Endodermal cell (in vitro differentiated cells): ENCODE results near the gene ACVRL1. TPM values are rescaled to one million over a fixed set of nuclear protein-coding genes. Genes with fewer than 3 reads are reported as not detected.

Experiments used
- DNase-seq: peaks from one replicate; pipeline ENCODE4 v3.0.0-alpha.2; 2017
- H3K27ac ChIP-seq: 2 replicates; pipeline ENCODE4 v1.5.1; 2013; ENCODE audit warnings: mild to moderate bottlenecking, low read depth, low read length, moderate library complexity
- H3K27me3 ChIP-seq: 2 replicates; pipeline ENCODE4 v1.6.1; 2013; ENCODE audit warnings: mild to moderate bottlenecking, low read length, moderate library complexity; ENCODE audit not compliant: insufficient read depth, control insufficient read depth, poor library complexity, severe bottlenecking
- H3K36me3 ChIP-seq: 2 replicates; pipeline ENCODE4 v1.7.0; 2013; ENCODE audit warnings: mild to moderate bottlenecking, low read length, moderate library complexity; ENCODE audit not compliant: control insufficient read depth, insufficient read depth
- H3K4me1 ChIP-seq: one replicate; pipeline ENCODE4 v1.7.0; 2013; ENCODE audit warnings: low read length; ENCODE audit not compliant: control insufficient read depth, insufficient read depth
- H3K4me3 ChIP-seq: 2 replicates; pipeline ENCODE4 v1.5.1; 2013; ENCODE audit warnings: mild to moderate bottlenecking, low read length, moderate library complexity
- H3K9ac ChIP-seq: 2 replicates; pipeline ENCODE4 v1.6.1; 2013; ENCODE audit warnings: mild to moderate bottlenecking, low read length, moderate library complexity; ENCODE audit not compliant: poor library complexity, severe bottlenecking; ENCODE audit errors: extremely low read depth
- H3K9me3 ChIP-seq: 2 replicates; pipeline ENCODE4 v1.6.1; 2013; ENCODE audit warnings: mild to moderate bottlenecking, low read length, moderate library complexity; ENCODE audit not compliant: control insufficient read depth
- H3K27ac Mint-ChIP-seq: 2 replicates; pipeline ENCODE4 v1.8.0; 2020; ENCODE audit warnings: mixed read lengths
- H3K27me3 Mint-ChIP-seq: 2 replicates; pipeline ENCODE4 v1.8.0; 2021; ENCODE audit warnings: mild to moderate bottlenecking, mixed read lengths; ENCODE audit not compliant: insufficient read depth
- H3K36me3 Mint-ChIP-seq: 2 replicates; pipeline ENCODE4 v1.8.0; 2020; ENCODE audit warnings: low read depth, mixed read lengths
- H3K4me1 Mint-ChIP-seq: 2 replicates; pipeline ENCODE4 v1.8.0; 2020; ENCODE audit warnings: mixed read lengths
- H3K4me3 Mint-ChIP-seq: 2 replicates; pipeline ENCODE4 v1.8.0; 2020; ENCODE audit warnings: mild to moderate bottlenecking, moderate library complexity, mixed read lengths
- H3K9me3 Mint-ChIP-seq: 2 replicates; pipeline ENCODE4 v1.8.0; 2020; ENCODE audit warnings: mild to moderate bottlenecking, mixed read lengths
- CTCF ChIP-seq: fragments of 200-600 bp; sonication (generic); conservative IDR thresholded peaks from 2 replicates; pipeline ENCODE4 v1.5.0; 2021; ENCODE audit warnings: antibody characterized with exemption, mild to moderate bottlenecking
- WGBS, 2 experiments: methylation state at CpG; one replicate each; pipeline versions ENCODE4 v1.1.5 to v1.1.7; 2013; ENCODE audit warnings: missing lambda C conversion rate in 2 of 2, mixed read lengths in 1 of 2; ENCODE audit not compliant: insufficient coverage in 1 of 2, insufficient read length in 1 of 2; 5-methylcytosine and 5-hydroxymethylcytosine counted together
- total RNA-seq, 2 donors: library from RNA; stranded (reverse); fragmentation: NEBNext Ultra II Directional in 1 of 2; extraction: Animal tissue kit (Norgen Biotek cat#: 25700) in 1 of 2; gene quantifications; 2 replicates in 1 of 2; 3 replicates in 1 of 2; pipeline ENCODE4 v1.2.1, GENCODE V29; 2021

ACVRL1 gene
- total RNA-seq, 2 donors from 2014 or later = 0.42 to 0.64 TPM

GRCh38 chr12:51955702-51956101, 48.4 kb downstream of the ACVRL1 start:
- Mint-ChIP-seq H3K4me3 (no peak overlapping the region), H3K9me3 (no peaks in the 10 kb centered on the region), H3K27me3 (peaks cover 6% of the 10 kb centered on the region), H3K36me3 (peaks cover 38% of the 10 kb centered on the region), H3K4me1 (peaks cover 31% of the 10 kb centered on the region), H3K27ac (no peak overlapping the region)
- Histone ChIP-seq H3K36me3 (peaks cover 24% of the 10 kb centered on the region), H3K4me3 (no peak overlapping the region), H3K9me3 (peaks cover 5% of the 10 kb centered on the region), H3K27me3 (peaks cover 4% of the 10 kb centered on the region), H3K9ac (no peak overlapping the region), H3K27ac (no peak overlapping the region), H3K4me1 (no peaks in the 10 kb centered on the region)
- no peak for TF ChIP-seq CTCF
- WGBS, 2 experiments = 93 to 95% methylated on average over 1 of the region's 1 CpG
- peak; percentile 36 for DNase-seq

GRCh38 chr12:51958542-51958941, 51.2 kb downstream of the ACVRL1 start:
- peaks cover 8% of the 10 kb centered on the region for H3K9me3 ChIP-seq
- Mint-ChIP-seq H3K36me3 (peaks cover 50% of the 10 kb centered on the region), H3K4me1 (peaks cover 35% of the 10 kb centered on the region), H3K9me3 (no peaks in the 10 kb centered on the region), H3K27ac (no peak overlapping the region), H3K4me3 (no peak overlapping the region), H3K27me3 (no peaks in the 10 kb centered on the region)
- no peak overlapping the region for H3K27ac ChIP-seq
- H3K4me1 ChIP-seq = peaks cover 7% of the 10 kb centered on the region
- DNase-seq = peak; percentile 33
- H3K9ac ChIP-seq = no peak overlapping the region
- H3K36me3 ChIP-seq = peaks cover 36% of the 10 kb centered on the region
- WGBS, 2 experiments = 94 to 98% methylated on average over 6 to 13 of the region's 13 CpGs
- no peaks in the 10 kb centered on the region for H3K27me3 ChIP-seq
- no peak overlapping the region for H3K4me3 ChIP-seq
- TF ChIP-seq CTCF = no peak

- H3K27me3 ChIP-seq = no peaks in the 10 kb centered on the region
- no peak overlapping the region for H3K27ac ChIP-seq
These were observed 51.9 kb downstream of the ACVRL1 start for GRCh38 chr12:51959211-51959610.

More at GRCh38 chr12:51959211-51959610, 51.9 kb downstream of the ACVRL1 start:
- peak; percentile 39 for DNase-seq
- H3K27me3 Mint-ChIP-seq = no peaks in the 10 kb centered on the region
- H3K4me1 Mint-ChIP-seq = peaks cover 28% of the 10 kb centered on the region
- peaks cover 7% of the 10 kb centered on the region for H3K4me1 ChIP-seq
- H3K27ac Mint-ChIP-seq = no peak overlapping the region
- H3K4me3 Mint-ChIP-seq = no peak overlapping the region
- no peaks in the 10 kb centered on the region for H3K9me3 Mint-ChIP-seq
- TF ChIP-seq CTCF = no peak
- H3K4me3 ChIP-seq = no peak overlapping the region
- H3K36me3 Mint-ChIP-seq = peaks cover 57% of the 10 kb centered on the region
- H3K9ac ChIP-seq = no peak overlapping the region
- H3K9me3 ChIP-seq = peaks cover 14% of the 10 kb centered on the region
- peaks cover 42% of the 10 kb centered on the region for H3K36me3 ChIP-seq
- WGBS, 2 experiments = 90 to 92% methylated on average over 3 of the region's 3 CpGs
